Ectodermal cell (in vitro differentiated cells): ENCODE results near the gene PGBD5.
"Not testable (repeated sequence)": the region's sequence is repeated elsewhere in the genome, so short reads cannot be mapped to it uniquely, and the experiment has no call there.

ENCODE experiments used
- H3K27ac ChIP-seq: 2 replicates; pipeline ENCODE4 v1.7.0; 2013; ENCODE audit warnings: mild to moderate bottlenecking, low read depth, low read length; ENCODE audit not compliant: insufficient read depth, poor library complexity, severe bottlenecking
- H3K27me3 ChIP-seq: 2 replicates; pipeline ENCODE4 v1.7.0; 2013; ENCODE audit warnings: mild to moderate bottlenecking, low read length; ENCODE audit not compliant: insufficient read depth, control insufficient read depth, poor library complexity, severe bottlenecking
- H3K36me3 ChIP-seq: one replicate; pipeline ENCODE4 v1.7.0; 2013; ENCODE audit warnings: low read length; ENCODE audit not compliant: control insufficient read depth, insufficient read depth
- H3K4me1 ChIP-seq: one replicate; pipeline ENCODE4 v1.7.0; 2013; ENCODE audit warnings: low read length; ENCODE audit not compliant: control insufficient read depth, insufficient read depth
- H3K4me3 ChIP-seq: 2 replicates; pipeline ENCODE4 v1.7.0; 2013; ENCODE audit warnings: low read depth, low read length, control low read depth; ENCODE audit not compliant: insufficient read depth
- H3K9me3 ChIP-seq: 2 replicates; pipeline ENCODE4 v1.7.0; 2013; ENCODE audit warnings: mild to moderate bottlenecking, low read length, moderate library complexity; ENCODE audit not compliant: control insufficient read depth
- WGBS, 2 experiments: methylation state at CpG; one replicate each; pipeline ENCODE4 v1.1.7; 2013; ENCODE audit warnings: missing lambda C conversion rate in 2 of 2; 5-methylcytosine and 5-hydroxymethylcytosine counted together

PGBD5 gene

DNA sequence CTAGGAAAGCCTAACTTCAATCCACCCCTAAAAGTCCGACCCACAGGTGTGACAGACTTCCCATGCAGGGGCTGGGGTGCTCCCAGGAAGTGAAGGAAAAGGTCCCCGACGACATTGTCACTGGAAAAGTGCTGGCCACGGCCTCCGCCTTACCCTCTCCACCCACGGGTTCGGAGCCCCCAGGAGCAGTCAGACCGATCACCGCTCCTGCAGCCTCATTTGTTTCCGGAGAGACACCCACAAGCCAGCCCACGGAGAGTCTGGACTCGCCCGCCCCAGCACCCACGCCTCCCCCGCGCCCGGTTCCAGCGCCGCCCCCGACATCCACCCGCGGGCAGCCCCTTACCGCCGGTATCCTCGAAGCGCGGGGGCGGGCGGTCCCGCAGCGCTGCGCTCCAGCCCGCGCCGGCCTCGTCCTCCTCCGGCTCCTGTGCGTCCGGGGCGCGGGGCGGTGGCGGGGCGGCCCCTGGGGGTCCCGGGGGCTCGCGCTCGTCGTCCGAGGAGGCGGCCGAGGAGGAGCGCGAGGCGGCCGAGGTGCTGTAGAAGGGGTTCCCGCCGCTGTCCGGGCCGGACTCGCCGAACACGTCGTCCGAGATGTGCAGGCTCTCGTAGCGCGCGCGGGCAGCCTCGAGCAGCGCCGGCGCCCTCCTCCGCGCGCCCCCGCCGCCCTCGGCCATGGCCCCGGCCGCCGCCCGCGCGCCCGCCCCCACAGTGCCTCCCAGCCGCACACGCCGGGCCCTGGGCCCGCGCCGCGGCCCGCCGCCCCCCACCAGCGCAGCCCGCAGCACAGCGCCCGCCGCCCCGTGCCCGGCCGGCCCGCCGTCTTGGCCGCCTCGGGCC is 660 bp downstream of the PGBD5 start:
- Histone ChIP-seq H3K4me3 (peak overlapping the region; percentile 42), H3K27ac (no peak overlapping the region), H3K27me3 (peaks cover 38% of the 10 kb centered on the region), H3K36me3 (no peaks in the 10 kb centered on the region), H3K4me1 (peaks cover 43% of the 10 kb centered on the region), H3K9me3 (no peaks in the 10 kb centered on the region)
- 0 to 1% methylated on average over 108 of the region's 108 CpGs for WGBS, 2 experiments

DNA sequence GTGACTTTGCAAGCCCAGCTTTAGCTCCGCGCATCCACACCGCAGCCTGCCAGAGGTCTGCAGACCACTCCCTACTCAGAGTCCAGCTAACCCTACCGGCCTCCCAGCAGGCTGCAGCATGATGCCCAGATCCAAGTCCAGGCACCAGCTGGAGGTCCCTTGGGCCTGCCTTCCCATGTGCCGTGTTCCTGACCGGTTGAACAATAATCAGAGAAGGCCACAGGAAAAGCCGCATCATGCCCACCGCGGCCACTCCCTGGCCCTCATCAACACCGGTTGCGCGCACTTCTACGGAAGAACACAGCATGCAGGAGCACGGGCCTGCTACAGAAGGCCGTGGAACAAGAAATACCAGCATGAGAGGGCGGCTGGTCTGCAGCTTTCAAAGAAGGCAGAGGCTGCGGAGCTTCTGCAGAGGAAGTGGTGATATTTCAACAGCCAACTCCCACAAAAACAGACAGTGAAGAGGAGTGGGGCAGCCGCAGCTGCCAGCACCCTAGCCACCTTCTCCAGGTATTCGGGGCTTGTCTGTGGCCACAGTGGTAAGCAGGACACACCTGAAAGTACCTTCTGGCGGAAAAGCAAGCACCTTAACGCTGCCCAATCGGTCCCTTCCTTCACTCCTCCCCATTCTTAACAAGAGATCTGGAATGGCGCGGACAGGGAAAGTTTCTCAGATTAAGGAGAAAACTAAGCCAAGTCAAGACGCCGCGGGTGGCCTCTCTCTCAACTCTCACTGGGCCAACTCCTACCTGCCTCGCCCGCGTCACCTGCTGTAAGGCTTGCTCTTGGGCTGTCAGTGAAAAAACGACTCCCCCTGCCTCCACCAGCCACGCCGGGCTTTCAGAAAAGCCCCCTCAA is 1.5 kb downstream of the PGBD5 start:
- H3K4me1 ChIP-seq: peaks cover 43% of the 10 kb centered on the region
- WGBS, 2 experiments: 6 to 7% methylated on average over 33 of the region's 33 CpGs
- H3K27ac ChIP-seq: no peak overlapping the region
- no peaks in the 10 kb centered on the region for H3K9me3 ChIP-seq
- peak overlapping the region; percentile 42 for H3K4me3 ChIP-seq
- H3K27me3 ChIP-seq: peaks cover 38% of the 10 kb centered on the region
- H3K36me3 ChIP-seq: no peaks in the 10 kb centered on the region

- Histone ChIP-seq H3K4me3 (no peak overlapping the region), H3K36me3 (no peaks in the 10 kb centered on the region), H3K27ac (no peak overlapping the region), H3K9me3 (no peaks in the 10 kb centered on the region), H3K27me3 (peaks cover 38% of the 10 kb centered on the region), H3K4me1 (peaks cover 41% of the 10 kb centered on the region)
- WGBS, 2 experiments: 84 to 86% methylated on average over 4 of the region's 4 CpGs
These were observed 2.2 kb downstream of the PGBD5 start for GRCh38 chr1:230423951-230424350.

DNA sequence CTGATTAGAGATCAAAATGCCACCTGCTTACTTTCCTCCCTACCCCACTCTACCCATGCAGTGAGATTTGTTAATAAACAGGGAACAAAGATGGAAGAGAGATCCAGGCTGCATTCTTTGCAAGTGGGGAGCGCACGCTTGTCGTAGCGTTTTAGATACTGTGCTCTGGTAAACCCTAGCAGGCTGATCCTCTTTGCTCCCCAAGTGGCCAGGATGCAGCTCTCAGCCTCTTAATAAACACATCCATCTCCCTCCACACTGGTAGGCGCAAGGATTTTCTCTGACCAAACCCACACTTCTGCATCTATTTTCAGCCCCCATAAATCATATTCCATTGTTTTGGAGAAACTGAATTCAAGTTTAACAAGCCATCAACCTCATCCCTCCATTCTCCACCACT is 2.9 kb downstream of the PGBD5 start:
- no peak overlapping the region for H3K27ac ChIP-seq
- H3K27me3 ChIP-seq: peaks cover 38% of the 10 kb centered on the region

GRCh38 chr1:230422221-230422981 is 3.7 kb downstream of the PGBD5 start:
- H3K9me3 ChIP-seq: no peaks in the 10 kb centered on the region
- H3K4me1 ChIP-seq: peaks cover 42% of the 10 kb centered on the region
- WGBS, 2 experiments: 30 to 36% methylated on average over 14 of the region's 14 CpGs
- H3K36me3 ChIP-seq: no peaks in the 10 kb centered on the region
- peaks cover 38% of the 10 kb centered on the region for H3K27me3 ChIP-seq
- H3K4me3 ChIP-seq: peak overlapping the region; percentile 5
- H3K27ac ChIP-seq: no peak overlapping the region

More for the DNA sequence above, 2.9 kb downstream of the PGBD5 start:
- Histone ChIP-seq H3K4me1 (peaks cover 36% of the 10 kb centered on the region), H3K36me3 (no peaks in the 10 kb centered on the region), H3K4me3 (no peak overlapping the region), H3K9me3 (no peaks in the 10 kb centered on the region)
- 67 to 75% methylated on average over 5 of the region's 5 CpGs for WGBS, 2 experiments

GRCh38 chr1:230421481-230421880 is 4.7 kb downstream of the PGBD5 start:
- H3K4me1 ChIP-seq: peaks cover 42% of the 10 kb centered on the region
- H3K27ac ChIP-seq: no peak overlapping the region
- no peaks in the 10 kb centered on the region for H3K9me3 ChIP-seq
- no peaks in the 10 kb centered on the region for H3K36me3 ChIP-seq
- H3K4me3 ChIP-seq: no peak overlapping the region
- H3K27me3 ChIP-seq: peaks cover 38% of the 10 kb centered on the region
- 57 to 92% methylated on average over 1 of the region's 1 CpG for WGBS, 2 experiments

DNA sequence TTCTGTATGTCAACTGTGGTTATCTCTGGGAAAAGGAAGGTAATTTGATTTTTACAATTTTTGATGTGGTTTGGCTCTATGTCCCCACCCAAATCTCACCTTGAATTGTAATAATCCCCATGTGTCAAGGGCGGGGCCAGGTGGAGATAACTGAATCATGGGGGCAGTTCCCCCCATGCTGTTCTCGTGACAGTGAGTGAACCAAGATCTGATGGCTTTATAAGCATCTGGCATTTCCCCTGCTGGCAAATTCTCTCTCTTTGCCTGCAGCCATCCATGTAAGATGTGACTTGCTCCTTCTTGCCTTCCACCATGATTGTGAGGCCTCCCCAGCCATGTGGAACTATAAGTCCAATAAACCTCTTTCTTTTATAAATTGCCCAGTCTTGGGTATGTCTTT is 5.8 kb downstream of the PGBD5 start:
- 94 to 96% methylated on average over 2 of the region's 2 CpGs for WGBS, 2 experiments
- peaks cover 42% of the 10 kb centered on the region for H3K4me1 ChIP-seq
- H3K9me3 ChIP-seq, H3K4me3 ChIP-seq, H3K36me3 ChIP-seq, H3K27ac ChIP-seq: not testable (repeated sequence)
- peaks cover 34% of the 10 kb centered on the region for H3K27me3 ChIP-seq

DNA sequence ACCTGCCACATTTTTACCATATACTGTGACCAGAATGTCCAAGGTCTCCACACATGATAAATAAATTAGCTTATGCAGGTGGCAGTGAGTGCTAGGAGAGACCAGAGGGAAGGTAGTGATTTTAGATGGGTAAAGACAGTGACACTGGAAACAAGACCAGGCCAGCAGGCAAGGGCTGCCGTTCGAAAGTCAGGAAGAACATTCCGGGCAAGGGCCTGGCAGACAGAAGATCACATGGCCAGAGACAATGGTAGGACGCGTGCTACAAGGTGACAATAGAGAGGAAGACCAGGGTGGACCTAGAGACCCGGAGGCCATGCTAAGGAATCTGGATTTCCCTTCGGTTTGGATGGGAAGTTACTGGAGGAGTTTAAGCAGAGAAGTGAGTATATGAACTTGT is 9.7 kb downstream of the PGBD5 start:
- no peak overlapping the region for H3K27ac ChIP-seq
- H3K4me3 ChIP-seq: no peak overlapping the region
- WGBS, 2 experiments: 90 to 94% methylated on average over 7 of the region's 7 CpGs
- H3K27me3 ChIP-seq: no peaks in the 10 kb centered on the region
- H3K36me3 ChIP-seq: no peaks in the 10 kb centered on the region
- peaks cover 9% of the 10 kb centered on the region for H3K4me1 ChIP-seq
- no peaks in the 10 kb centered on the region for H3K9me3 ChIP-seq

GRCh38 chr1:230415405-230416132 is 10.6 kb downstream of the PGBD5 start:
- Histone ChIP-seq H3K4me1 (peaks cover 7% of the 10 kb centered on the region), H3K36me3 (no peaks in the 10 kb centered on the region), H3K27me3 (no peaks in the 10 kb centered on the region), H3K27ac (no peak overlapping the region), H3K9me3 (no peaks in the 10 kb centered on the region), H3K4me3 (no peak overlapping the region)
- 91 to 93% methylated on average over 2 of the region's 2 CpGs for WGBS, 2 experiments
